ENCODE results near the gene CDH15.

Gene CDH15

GRCh38 chr16:89175280-89176146 is 4.0 kb downstream of the CDH15 start:
- H3K4me3 ChIP-seq (ENCODE audit: low read length) = no peak overlapping the region
- TF ChIP-seq CTCF (conservative IDR thresholded peaks at IDR 0.05; ENCODE audit: low read length) = no peak
- no peak for DNase-seq (ENCODE audit: low read depth)

- H3K4me3 ChIP-seq (ENCODE audit: low read length) = no peak overlapping the region
- TF ChIP-seq CTCF (conservative IDR thresholded peaks at IDR 0.05; ENCODE audit: low read length) = no peak
- DNase-seq (ENCODE audit: low read depth) = no peak
Observed at GRCh38 chr16:89176147-89176690, 4.7 kb downstream of the CDH15 start.

- no peak for DNase-seq (ENCODE audit: low read depth)
- no peak overlapping the region for H3K4me3 ChIP-seq (ENCODE audit: low read length)
- TF ChIP-seq CTCF (conservative IDR thresholded peaks at IDR 0.05; ENCODE audit: low read length) = no peak
Observed at GRCh38 chr16:89176717-89177116, 5.2 kb downstream of the CDH15 start.

- H3K4me3 ChIP-seq (ENCODE audit: low read length) = no peak overlapping the region
- DNase-seq (ENCODE audit: low read depth) = no peak
- TF ChIP-seq CTCF (conservative IDR thresholded peaks at IDR 0.05; ENCODE audit: low read length) = no peak
Observed at GRCh38 chr16:89177501-89177900, 6.0 kb downstream of the CDH15 start.

- TF ChIP-seq CTCF (conservative IDR thresholded peaks at IDR 0.05; ENCODE audit: low read length) = no peak
- DNase-seq (ENCODE audit: low read depth) = no peak
- H3K4me3 ChIP-seq (ENCODE audit: low read length) = no peak overlapping the region
Observed at GRCh38 chr16:89178453-89179147, 7.1 kb downstream of the CDH15 start.

GRCh38 chr16:89179148-89179484 is 7.6 kb downstream of the CDH15 start:
- H3K4me3 ChIP-seq (ENCODE audit: low read length) = no peak overlapping the region
- TF ChIP-seq CTCF (conservative IDR thresholded peaks at IDR 0.05; ENCODE audit: low read length) = no peak
- DNase-seq (ENCODE audit: low read depth) = no peak
